NT2/D1 (cell line): ENCODE measurements around the gene PGM2.

Source experiments
- SUZ12 ChIP-seq: IDR thresholded peaks from 2 replicates; pipeline ENCODE4 v1.6.1; 2011; ENCODE audit not compliant: insufficient read length, insufficient read depth; ENCODE audit errors: extremely low read depth
- YY1 ChIP-seq: IDR thresholded peaks from 2 replicates; pipeline ENCODE4 v1.6.1; 2011; ENCODE audit not compliant: insufficient read length, insufficient read depth

GRCh38 chr4:37794056-37794455, 32.4 kb upstream of the PGM2 start:
- TF ChIP-seq SUZ12 (no peak), YY1 (no peak)
